ENCODE measurements around the gene FOXO4. TPM values are rescaled to one million over a fixed set of nuclear protein-coding genes. Genes with fewer than 3 reads are reported as not detected.

Gene FOXO4
- total and polyA plus RNA-seq, 12 donors = 12.2 to 67.8 (median 36.3) TPM

DNA sequence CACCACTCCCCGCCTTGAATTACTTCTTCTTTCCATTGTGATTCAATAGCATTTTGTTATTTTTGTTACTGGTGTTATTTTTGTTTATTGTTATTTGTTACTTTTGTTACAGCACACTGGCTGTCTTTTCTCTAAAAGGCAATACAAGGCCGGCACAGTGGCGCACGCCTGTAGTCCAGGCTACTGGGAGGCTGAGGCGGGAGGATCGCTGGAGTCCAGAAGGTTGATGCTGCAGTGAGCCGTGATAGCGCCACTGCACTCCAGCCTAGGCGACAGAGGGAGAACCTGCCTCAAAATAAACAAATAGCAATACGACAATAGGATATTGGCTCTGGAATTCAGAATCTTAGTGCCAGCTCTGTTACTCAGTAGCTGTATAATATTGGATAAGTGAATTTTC, 21.7 kb downstream of the FOXO4 start:
- H3K4me1 ChIP-seq = peaks cover 0 to 15% (median 5%) of the 10 kb centered on the region in 9 donors
- intact Hi-C loops (cut with DNase I) = no loop called here
- ATAC-seq (no peak), DNase-seq (no peak)
- H3K27ac ChIP-seq = no peak overlapping the region
- 77 to 88% methylated on average over 10 of the region's 10 CpGs for WGBS, 2 donors
- no peaks in the 10 kb centered on the region for H3K9me3 ChIP-seq
- H3K36me3 ChIP-seq = peaks cover 0 to 29% (median 0%) of the 10 kb centered on the region in 9 donors
- peaks cover 0 to 3% (median 0%) of the 10 kb centered on the region in 7 donors for H3K27me3 ChIP-seq
- TF ChIP-seq, protein P1, sequence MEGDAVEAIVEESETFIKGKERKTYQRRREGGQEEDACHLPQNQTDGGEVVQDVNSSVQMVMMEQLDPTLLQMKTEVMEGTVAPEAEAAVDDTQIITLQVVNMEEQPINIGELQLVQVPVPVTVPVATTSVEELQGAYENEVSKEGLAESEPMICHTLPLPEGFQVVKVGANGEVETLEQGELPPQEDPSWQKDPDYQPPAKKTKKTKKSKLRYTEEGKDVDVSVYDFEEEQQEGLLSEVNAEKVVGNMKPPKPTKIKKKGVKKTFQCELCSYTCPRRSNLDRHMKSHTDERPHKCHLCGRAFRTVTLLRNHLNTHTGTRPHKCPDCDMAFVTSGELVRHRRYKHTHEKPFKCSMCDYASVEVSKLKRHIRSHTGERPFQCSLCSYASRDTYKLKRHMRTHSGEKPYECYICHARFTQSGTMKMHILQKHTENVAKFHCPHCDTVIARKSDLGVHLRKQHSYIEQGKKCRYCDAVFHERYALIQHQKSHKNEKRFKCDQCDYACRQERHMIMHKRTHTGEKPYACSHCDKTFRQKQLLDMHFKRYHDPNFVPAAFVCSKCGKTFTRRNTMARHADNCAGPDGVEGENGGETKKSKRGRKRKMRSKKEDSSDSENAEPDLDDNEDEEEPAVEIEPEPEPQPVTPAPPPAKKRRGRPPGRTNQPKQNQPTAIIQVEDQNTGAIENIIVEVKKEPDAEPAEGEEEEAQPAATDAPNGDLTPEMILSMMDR (IDR thresholded peaks at IDR 0.05) = no peak
- H3K4me3 ChIP-seq = peak overlapping the region in 3 of 10 donors; percentile 62 to 70 (median 66)

DNA sequence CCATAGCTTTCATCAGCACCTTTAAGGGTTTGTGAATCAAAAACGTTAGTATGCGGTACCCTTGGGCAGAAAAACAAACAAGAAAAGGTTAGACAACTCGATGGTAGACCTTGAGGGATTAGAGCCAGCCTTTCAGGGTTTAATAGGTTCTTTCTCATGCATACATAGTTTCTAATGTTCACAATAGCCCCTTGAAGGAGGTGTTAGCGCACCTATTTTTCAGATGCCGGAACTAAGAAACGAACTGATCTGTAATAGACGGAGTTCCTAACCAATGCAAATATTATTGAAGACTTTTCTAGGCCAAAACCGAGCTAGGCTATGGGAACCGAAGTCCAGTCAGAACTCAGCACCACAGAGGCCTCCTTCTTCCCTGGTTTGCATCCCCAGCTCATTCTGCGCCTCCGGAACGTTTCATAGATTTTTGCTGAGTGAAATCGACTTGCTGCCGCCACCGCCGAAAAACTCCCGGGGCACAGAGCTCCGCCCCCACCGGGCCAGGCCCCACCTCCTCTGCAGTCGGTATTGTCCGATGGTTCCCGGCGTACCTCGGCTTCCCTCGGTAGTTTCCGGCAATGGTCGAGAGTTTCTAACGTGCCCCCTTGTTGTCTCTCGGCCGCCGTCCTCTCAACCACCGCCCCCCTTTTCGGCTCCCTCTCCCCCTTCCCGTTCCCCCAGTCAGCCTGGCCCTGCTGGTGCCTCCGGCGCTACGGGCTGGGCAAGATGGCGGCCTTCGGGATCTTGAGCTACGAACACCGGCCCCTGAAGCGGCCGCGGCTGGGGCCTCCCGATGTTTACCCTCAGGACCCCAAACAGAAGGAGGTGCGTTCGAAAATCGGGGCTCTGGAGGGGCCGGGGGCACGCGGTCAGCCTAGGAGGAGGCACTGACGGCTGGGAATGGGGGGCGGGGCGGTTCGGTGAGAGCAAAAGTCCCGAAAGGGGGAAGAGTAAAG, 22.7 kb downstream of the FOXO4 start, which contains the start of gene MED12:
Gene MED12 (plus strand): TSS at position 565 of the 953 bp plus-strand sequence. CDS start 159 bp downstream, at position 724.
- DNase-seq (peak; percentile 84 to 89), ATAC-seq (peak; percentile 97 to 100 (median 99))
- Histone ChIP-seq H3K27me3 (peaks cover 0 to 3% (median 0%) of the 10 kb centered on the region in 7 donors), H3K9me3 (no peaks in the 10 kb centered on the region), H3K36me3 (peaks cover 0 to 39% (median 0%) of the 10 kb centered on the region in 9 donors), H3K4me1 (peaks cover 0 to 15% (median 5%) of the 10 kb centered on the region in 9 donors), H3K27ac (peak within 1 kb of the TSS; percentile 40 to 91 (median 78)), H3K4me3 (peak within 1 kb of the TSS; percentile 38 to 72 (median 64))
- WGBS, 2 donors = 1 to 2% methylated on average over 39 to 56 of the region's 56 CpGs
- TF ChIP-seq, protein P1 (IDR thresholded peaks at IDR 0.05) = no peak
- intact Hi-C loops (cut with DNase I) = loop anchor here in 1 of 10 donors (1.0 kb wide), 1 partner anchor 50 kb away; the partner anchor contains the start of gene SNX12

DNA sequence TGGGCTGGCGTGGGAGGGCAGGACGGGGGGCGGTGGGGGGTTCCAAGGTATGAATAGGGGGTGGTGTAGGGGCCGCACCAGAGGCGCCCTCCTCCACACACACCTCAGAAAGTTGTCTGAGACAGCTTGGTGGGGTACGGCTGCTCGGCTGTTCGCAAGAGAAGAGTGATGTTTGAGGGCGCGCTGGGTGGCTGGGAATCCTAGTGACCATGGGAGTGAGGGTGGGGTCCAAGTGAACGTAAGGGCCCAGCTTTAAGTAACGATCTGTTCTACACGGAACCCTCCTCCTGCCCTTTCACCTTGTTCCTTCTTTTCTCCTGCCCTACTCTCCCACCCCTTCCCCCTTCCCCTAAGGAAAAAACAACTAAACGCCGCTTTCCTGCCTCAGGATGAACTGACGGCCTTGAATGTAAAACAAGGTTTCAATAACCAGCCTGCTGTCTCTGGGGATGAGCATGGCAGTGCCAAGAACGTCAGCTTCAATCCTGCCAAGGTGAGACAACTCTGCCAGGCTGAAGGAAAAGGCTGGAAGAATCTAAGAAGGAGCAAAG, 23.4 kb downstream of the FOXO4 start:
- H3K4me3 ChIP-seq = peak overlapping the region; percentile 38 to 72 (median 64)
- H3K27ac ChIP-seq = peak overlapping the region; percentile 40 to 91 (median 78)
- H3K36me3 ChIP-seq = peaks cover 0 to 46% (median 0%) of the 10 kb centered on the region in 9 donors
- peak in 7 of 8 donors; percentile 4 to 41 (median 28) for ATAC-seq
- intact Hi-C loops (cut with DNase I) = loop anchor here in 1 of 10 donors (1.0 kb wide), 1 partner anchor 51 kb away; the partner anchor contains the start of gene SNX12
- H3K27me3 ChIP-seq = peaks cover 0 to 3% (median 0%) of the 10 kb centered on the region in 7 donors
- no peaks in the 10 kb centered on the region for H3K9me3 ChIP-seq
- DNase-seq = no peak
- H3K4me1 ChIP-seq = peaks cover 0 to 15% (median 5%) of the 10 kb centered on the region in 9 donors
- TF ChIP-seq, protein P1 (IDR thresholded peaks at IDR 0.05) = no peak
- WGBS, 2 donors = 4 to 5% methylated on average over 15 to 16 of the region's 17 CpGs

Data from heart right ventricle (tissue), 16 donors.